Measurements from ENCODE around the gene RGS6. TPM values are rescaled to one million over a fixed set of nuclear protein-coding genes. Genes with fewer than 3 reads are reported as not detected.

The RGS6 gene
- total and polyA plus RNA-seq, 2 of the 4 experiments (the other 2 are of a cell fraction) = not detected

DNA sequence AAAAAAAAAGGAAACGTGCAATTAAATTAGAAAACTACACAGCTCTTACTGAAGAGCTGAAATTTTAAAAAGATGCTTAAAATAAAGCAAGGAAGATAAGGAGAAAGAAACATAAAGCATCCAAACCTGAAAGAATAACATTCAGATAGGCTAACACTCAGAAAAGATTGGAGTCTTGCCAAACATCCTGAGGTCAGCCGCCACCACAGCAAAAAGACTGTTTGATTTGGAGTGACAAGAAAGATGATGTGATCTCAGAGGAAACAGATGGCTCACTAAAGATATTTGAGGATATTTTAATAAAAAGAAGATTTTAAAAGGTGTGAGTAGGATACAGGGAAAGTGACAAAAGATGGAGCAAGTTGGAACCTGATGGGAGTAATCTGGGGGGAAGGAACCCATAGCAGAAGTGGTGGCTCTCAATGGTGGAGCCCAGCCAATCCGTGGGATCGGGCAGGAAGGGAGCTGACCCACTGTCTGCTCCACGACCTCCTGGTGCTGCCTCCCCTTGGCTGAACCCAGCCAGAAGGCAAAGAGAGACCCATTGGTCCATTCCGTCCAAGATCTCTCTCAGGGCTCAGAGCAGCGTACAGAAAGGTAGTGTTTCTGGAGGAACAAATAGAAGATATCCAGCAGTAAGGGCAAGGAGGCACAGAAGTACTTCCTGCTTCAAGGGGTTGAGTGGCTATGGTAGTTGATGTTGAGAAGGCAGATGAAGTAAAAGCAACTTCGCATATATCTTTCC lies 469.6 kb downstream of the RGS6 start:
- Histone ChIP-seq H3K4me3 (ENCODE audit: insufficient read depth, low read depth, low read length) (no peak overlapping the region), H3K4me1 (ENCODE audit: control insufficient read depth, insufficient read depth, low read length) (no peaks in the 10 kb centered on the region), H3K23ac (ENCODE audit: low read depth, low read length) (no peak overlapping the region), H3K56ac (ENCODE audit: extremely low read depth, insufficient read depth, low read length) (no peak overlapping the region), H3K4ac (ENCODE audit: low read depth, low read length) (no peak overlapping the region), H4K8ac (ENCODE audit: low read depth in 2 of 2, low read length in 2 of 2) (no peak overlapping the region), H3K14ac (replicated peaks; ENCODE audit: low read depth, low read length) (no peak overlapping the region), H3K4me2 (ENCODE audit: low read depth, low read length) (no peak overlapping the region), H4K20me1 (ENCODE audit: insufficient read depth, low read length) (no peaks in the 10 kb centered on the region), H3K9ac (ENCODE audit: low read depth, low read length) (no peak overlapping the region), H2AK5ac (ENCODE audit: low read depth, low read length) (no peak overlapping the region), H2AFZ (replicated peaks; ENCODE audit: low read length, poor library complexity) (no peak overlapping the region), H2BK120ac (ENCODE audit: low read depth, low read length) (no peak overlapping the region), H3K9me3 (ENCODE audit: control insufficient read depth, insufficient read depth, low read length) (no peaks in the 10 kb centered on the region), H3K27ac (ENCODE audit: insufficient read depth, low read length) (no peak overlapping the region), H2AK9ac (replicated peaks; ENCODE audit: low read depth, low read length, poor library complexity) (no peak overlapping the region), H4K5ac (ENCODE audit: low read depth, low read length) (no peak overlapping the region), H4K91ac (ENCODE audit: insufficient read depth, low read depth, low read length) (no peak overlapping the region), H3K9me1 (ENCODE audit: insufficient read depth, low read length) (no peaks in the 10 kb centered on the region), H3K27me3 (ENCODE audit: control insufficient read depth, insufficient read depth, low read length) (peaks cover 1% of the 10 kb centered on the region), H2BK20ac (ENCODE audit: low read depth, low read length) (no peak overlapping the region), H2BK5ac (ENCODE audit: low read depth, low read length, poor library complexity, severe bottlenecking) (no peak overlapping the region), H3K18ac (ENCODE audit: low read depth, low read length) (no peak overlapping the region), H3K36me3 (ENCODE audit: control insufficient read depth, insufficient read depth, low read length) (no peaks in the 10 kb centered on the region), H2BK15ac (ENCODE audit: low read depth, low read length) (no peak overlapping the region), H3K79me1 (ENCODE audit: low read depth in 1 of 2, low read length in 2 of 2) (no peaks in the 10 kb centered on the region)
- POLR2A ChIA-PET (ENCODE audit: unreplicated experiment) = no interaction called here
- no peak for ATAC-seq (ENCODE audit: low read depth)
- no peak for DNase-seq
- dilution Hi-C loops (cut with HindIII; ENCODE audit: low sequenced_read_pairs, unreplicated experiment) (no loop called here), in situ Hi-C loops (cut with MboI; ENCODE audit: low sequenced_read_pairs) (no loop called here), intact Hi-C loops (cut with micrococcal nuclease) (no loop called here)
- CTCF ChIA-PET = no interaction called here
- BruUV-seq (replicated peaks) = no TSS peak
- no peak for TF ChIP-seq CHD1 (IDR thresholded peaks at IDR 0.05; ENCODE audit: low read depth, low read length)
- TF ChIP-seq RCOR1 (IDR thresholded peaks at IDR 0.05; ENCODE audit: insufficient replicate concordance, low read length) = no peak
- TF ChIP-seq, protein P1, sequence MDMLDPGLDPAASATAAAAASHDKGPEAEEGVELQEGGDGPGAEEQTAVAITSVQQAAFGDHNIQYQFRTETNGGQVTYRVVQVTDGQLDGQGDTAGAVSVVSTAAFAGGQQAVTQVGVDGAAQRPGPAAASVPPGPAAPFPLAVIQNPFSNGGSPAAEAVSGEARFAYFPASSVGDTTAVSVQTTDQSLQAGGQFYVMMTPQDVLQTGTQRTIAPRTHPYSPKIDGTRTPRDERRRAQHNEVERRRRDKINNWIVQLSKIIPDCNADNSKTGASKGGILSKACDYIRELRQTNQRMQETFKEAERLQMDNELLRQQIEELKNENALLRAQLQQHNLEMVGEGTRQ (IDR thresholded peaks at IDR 0.05; ENCODE audit: low read depth, low read length) = no peak
- no peak for TF ChIP-seq SMC3 (IDR thresholded peaks at IDR 0.05; ENCODE audit: low read depth, low read length)
- no CpG with 5 or more reads among the region's 8 CpGs for WGBS, 2 experiments (ENCODE audit: extremely low coverage in 2 of 2, insufficient read length in 1 of 2)
